Peyer's patch (tissue), 4 donors: ENCODE data around the gene SAAL1. TPM values are rescaled to one million over a fixed set of nuclear protein-coding genes. Genes with fewer than 3 reads are reported as not detected.

Source experiments
- DNase-seq, 3 donors: peaks; one replicate each; pipeline ENCODE4 v3.0.0-alpha.2; 2017 to 2019
- H3K27ac ChIP-seq, 4 donors: fragments of 200-600 bp; sonication (generic); one replicate each; pipeline ENCODE4 v1.5.1; 2016 to 2019
- H3K27me3 ChIP-seq, 2 donors: fragments of 200-600 bp; sonication (generic); one replicate each; pipeline ENCODE4 v1.5.1; 2019
- H3K36me3 ChIP-seq, 3 donors: fragments of 200-600 bp; sonication (generic); one replicate each; pipeline ENCODE4 v1.5.1; 2016 to 2019
- H3K4me1 ChIP-seq, 4 donors: fragments of 200-600 bp; sonication (generic); one replicate each; pipeline ENCODE4 v1.5.1; 2016 to 2019
- H3K4me3 ChIP-seq, 4 donors: fragments of 200-600 bp; sonication (generic); 1 replicate in 3 of 4; 2 replicates in 1 of 4; pipeline ENCODE4 v1.5.1; 2016 to 2019; ENCODE audit warnings: mild to moderate bottlenecking in 1 of 4
- H3K9me3 ChIP-seq, 4 donors: fragments of 200-600 bp; sonication (generic); one replicate each; pipeline ENCODE4 v1.5.1; 2016 to 2019; ENCODE audit warnings: mild to moderate bottlenecking in 1 of 4
- CTCF ChIP-seq, 6 experiments: fragments of 450-650 bp in 4 of 6; fragments of 200-600 bp in 2 of 6; sonication (generic) in 1 of 6; IDR thresholded peaks; one replicate each; pipeline ENCODE4 v1.5.1; 2017 to 2019; ENCODE audit warnings: antibody characterized with exemption in 6 of 6, mild to moderate bottlenecking in 3 of 6, moderate library complexity in 1 of 6
- POLR2A ChIP-seq, 2 donors: fragments of 450-650 bp; IDR thresholded peaks; one replicate each; pipeline ENCODE4 v1.5.1; 2017; ENCODE audit warnings: antibody characterized with exemption in 2 of 2, mild to moderate bottlenecking in 2 of 2, moderate library complexity in 2 of 2
- small RNA-seq, 2 donors: library from RNA; depleted of rRNA; stranded (forward); fragments of <200 nt; gene quantifications; one replicate each; pipeline ENCODE3, GENCODE V24; 2016
- total RNA-seq, 4 donors: library from RNA; depleted of rRNA; stranded (reverse); fragments of >200 nt; gene quantifications; one replicate each; pipeline ENCODE4 v1.1.0, GENCODE V29; 2016

The SAAL1 gene
- total RNA-seq, 4 donors from 2014 or later = 8.6 to 58.6 (median 15.5) TPM

DNA sequence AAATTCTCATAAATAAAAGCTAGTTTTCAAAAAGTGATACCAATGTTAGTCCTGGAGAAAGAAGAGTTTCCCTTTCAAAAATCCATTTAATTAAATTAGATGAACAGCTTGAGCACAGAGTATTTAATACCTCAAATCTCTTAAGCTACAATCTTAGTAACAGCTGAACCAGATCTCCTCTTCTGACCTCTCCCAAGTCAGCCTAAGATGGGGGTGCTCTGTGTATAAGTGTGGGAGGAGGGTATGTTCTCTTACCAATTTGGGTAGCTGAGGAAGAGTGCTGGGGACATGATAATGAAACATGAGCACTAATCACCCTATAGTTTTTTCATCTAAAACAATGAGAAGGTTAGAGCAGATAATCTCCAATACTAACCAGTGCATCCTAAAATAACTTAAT, 69.4 kb downstream of the SAAL1 start:
- Histone ChIP-seq H3K36me3 (no peaks in the 10 kb centered on the region), H3K4me1 (no peaks in the 10 kb centered on the region), H3K9me3 (no peaks in the 10 kb centered on the region), H3K27ac (no peak overlapping the region), H3K4me3 (no peak overlapping the region), H3K27me3 (no peaks in the 10 kb centered on the region)
- DNase-seq = no peak
- TF ChIP-seq CTCF (IDR thresholded peaks at IDR 0.05) = no peak
- TF ChIP-seq POLR2A (IDR thresholded peaks at IDR 0.05) = no peak

Small RNA genes lying within 50 kb of the gene (small RNA-seq; reads per million reads assigned to genes)
- 0 reads per million in 2 donors for gene HIGD1AP5

Other genes starting within 250 kb of the SAAL1 start
- gene SERGEF, start 93.0 kb downstream of the SAAL1 start, total RNA-seq = 10 to 100 TPM; 19.4 to 40.4 (median 27.7) TPM
- 10 to 100 TPM in 3 of 4 donors, 1 to 10 TPM in 1; 9.1 to 18.6 (median 12.6) TPM for gene TPH1, start 59.8 kb downstream of the SAAL1 start, total RNA-seq
- not detected for gene MRGPRX3, start 26.5 kb upstream of the SAAL1 start, total RNA-seq
- not detected for gene MRGPRX4, start 66.8 kb upstream of the SAAL1 start, total RNA-seq
- not detected for gene SAA4, start 130.7 kb upstream of the SAAL1 start, total RNA-seq
- 1 to 10 TPM in 1 of 4 donors, not detected in 3; 3.9 TPM for gene SAA2, start 142.6 kb upstream of the SAAL1 start, total RNA-seq
- 1 to 10 TPM in 1 of 4 donors, not detected in 3; 4.7 TPM for gene SAA1, start 160.2 kb upstream of the SAAL1 start, total RNA-seq
- 10 to 100 TPM; 17.6 to 49.9 (median 38.0) TPM for gene HPS5, start 216.1 kb upstream of the SAAL1 start, total RNA-seq
- gene GTF2H1, start 216.5 kb upstream of the SAAL1 start, total RNA-seq = 10 to 100 TPM; 57.2 to 69.1 (median 63.7) TPM